K562 (cell line): ENCODE results near the gene ERGIC1. TPM values are rescaled to one million over a fixed set of nuclear protein-coding genes. Genes with fewer than 3 reads are reported as not detected.
A peak's percentile ranks its signal among the peaks of the same experiment; 100 is the strongest.

ENCODE experiments used
- ARID1B ChIP-seq: fragments of 450-650 bp; IDR thresholded peaks from 2 replicates; pipeline ENCODE4 v1.6.1; 2016; ENCODE audit warnings: antibody characterized with exemption, mild to moderate bottlenecking, inconsistent platforms
- ATF7 ChIP-seq: fragments of 450-650 bp; IDR thresholded peaks from 2 replicates; pipeline ENCODE4 v1.7.1; 2014; ENCODE audit warnings: mild to moderate bottlenecking, moderate library complexity
- BHLHE40 ChIP-seq: IDR thresholded peaks from 2 replicates; pipeline ENCODE4 v1.6.1; 2011; ENCODE audit warnings: low read length, improper control_type of control experiment
- BRD9 ChIP-seq: fragments of 450-650 bp; IDR thresholded peaks from 2 replicates; pipeline ENCODE4 v1.6.1; 2018; ENCODE audit warnings: low read depth; ENCODE audit not compliant: partially characterized antibody
- CHD4 ChIP-seq: fragments of 200-600 bp; sonication (generic); IDR thresholded peaks from 3 replicates; pipeline ENCODE4 v1.6.1; 2012; ENCODE audit warnings: low read depth, mild to moderate bottlenecking, mixed read lengths, low read length, inconsistent platforms; ENCODE audit not compliant: insufficient read depth, insufficient replicate concordance, poor library complexity, severe bottlenecking
- CREB1 ChIP-seq, 2 experiments: sonication (generic) in 1 of 2; formaldehyde crosslinking in 1 of 2; IDR thresholded peaks; 2 replicates each; pipeline versions ENCODE4 v1.6.1 to v1.8.0; 2012 to 2022; ENCODE audit warnings: inconsistent platforms in 1 of 2, mild to moderate bottlenecking in 1 of 2, missing genetic modification reagents in 1 of 2, moderate library complexity in 1 of 2
- ESRRA ChIP-seq: fragments of 450-650 bp; IDR thresholded peaks from 2 replicates; pipeline ENCODE4 v1.6.1; 2014; ENCODE audit warnings: low read depth, mild to moderate bottlenecking, moderate library complexity, borderline replicate concordance
- KLF1 ChIP-seq: fragments of 450-650 bp; IDR thresholded peaks from 2 replicates; pipeline ENCODE4 v1.6.1; 2016; ENCODE audit warnings: missing genetic modification characterization, missing compliant biosample characterization
- MAFG ChIP-seq: fragments of 450-650 bp; conservative IDR thresholded peaks from 2 replicates; pipeline ENCODE4 v1.6.1; 2016; ENCODE audit warnings: missing genetic modification characterization, missing compliant biosample characterization
- NEUROD1 ChIP-seq: fragments of 150-350 bp; IDR thresholded peaks from 2 replicates; pipeline ENCODE4 v1.6.1; 2014; ENCODE audit warnings: borderline replicate concordance, low read length, low read depth; ENCODE audit not compliant: partially characterized antibody
- NFE2 ChIP-seq: IDR thresholded peaks from 2 replicates; pipeline ENCODE4 v1.6.1; 2014; ENCODE audit warnings: antibody characterized with exemption, low read depth
- NRF1 ChIP-seq, 2 experiments: fragments of 450-650 bp; IDR thresholded peaks in 1 of 2; conservative IDR thresholded peaks in 1 of 2; 2 replicates each; pipeline ENCODE4 v1.6.1; 2014; ENCODE audit warnings: mild to moderate bottlenecking in 2 of 2
- POLR2A ChIP-seq: fragments of 450-650 bp; conservative IDR thresholded peaks from 2 replicates; pipeline ENCODE4 v1.6.1; 2016
- PTTG1 ChIP-seq: fragments of 450-650 bp; IDR thresholded peaks from 2 replicates; pipeline ENCODE4 v1.6.1; 2016; ENCODE audit warnings: low read depth, mild to moderate bottlenecking, missing genetic modification characterization, missing compliant biosample characterization
- THAP12 ChIP-seq: fragments of 250-450 bp; sonication (Bioruptor Pico); IDR thresholded peaks from 2 replicates; pipeline ENCODE4 v1.9.0; 2021; ENCODE audit warnings: mild to moderate bottlenecking, inconsistent platforms
- U2AF1 ChIP-seq: fragments of 200-400 bp; formaldehyde crosslinking; optimal IDR thresholded peaks from 2 replicates; pipeline ENCODE3; 2017; ENCODE audit warnings: mild to moderate bottlenecking, low read depth, low read length, moderate library complexity
- ZMIZ1 ChIP-seq, 2 experiments: fragments of 150-350 bp in 1 of 2; IDR thresholded peaks; 2 replicates each; pipeline ENCODE4 v1.6.1; 2012 to 2016; ENCODE audit warnings: low read depth in 2 of 2, low read length in 2 of 2, mild to moderate bottlenecking in 1 of 2, moderate library complexity in 1 of 2
- ZNF280B ChIP-seq: fragments of 250-450 bp; sonication (Bioruptor Pico); IDR thresholded peaks from 2 replicates; pipeline ENCODE4 v1.5.1; 2021; ENCODE audit warnings: mild to moderate bottlenecking
- polyA plus RNA-seq, 8 experiments: library from polyadenylated mRNA; depleted of rRNA in 4 of 8; stranded (reverse) in 5 of 8; unstranded in 3 of 8; fragments of >200 nt; fragmentation: Nextera tagmentation in 2 of 8; fragmentation: Illumina TruSeq in 1 of 8; extraction: Ambion mirVana in 2 of 8; extraction: Trizol in 1 of 8; gene quantifications; 2 replicates each; pipeline versions ENCODE4 v1.2.1 to v1.2.3, GENCODE V29; 2011 to 2014; ENCODE audit warnings: inconsistent platforms in 1 of 8, missing spikeins in 1 of 8
- total RNA-seq, 7 experiments: library from RNA; depleted of rRNA in 6 of 7; stranded (reverse); fragments of >200 nt in 6 of 7; fragmentation: Illumina TruSeq in 2 of 7; extraction: Trizol in 2 of 7; gene quantifications; 2 replicates each; pipeline versions ENCODE4 v1.2.1 to v1.2.3, GENCODE V29; 2011 to 2021; ENCODE audit warnings: low replicate concordance in 1 of 7

ERGIC1 gene
- total and polyA plus RNA-seq, 9 of the 15 experiments (the other 6 are each of a cell fraction or from before 2014, with no cell fraction given), result 5.5 to 68.4 (median 36.4) TPM

- TF ChIP-seq NRF1 (conservative IDR thresholded peaks at IDR 0.05 in 1 of 2, IDR thresholded peaks at IDR 0.05 in 1 of 2), result peak; percentile 46 to 49; a peak in 3 of 4 replicates
- peak; percentile 48; the same call in 1 of the 2 replicates for TF ChIP-seq THAP12 (CRISPR knock-in tag)
- TF ChIP-seq ESRRA, result peak; percentile 96
- TF ChIP-seq U2AF1, result no peak
- TF ChIP-seq BHLHE40, result peak; percentile 19; the same call in 1 of the 2 replicates
- no peak for TF ChIP-seq CHD4
- TF ChIP-seq ZMIZ1 (IDR thresholded peaks at IDR 0.05; ENCODE audit: low read depth in 2 of 2, low read length in 2 of 2), result 0 out of 4 replicates have a peak, but pooled peaks of 1 of the 2 experiments have one; percentile 11
- TF ChIP-seq CREB1 (IDR thresholded peaks at IDR 0.05), result peak; percentile 84
- TF ChIP-seq CREB1 (CRISPR knock-in tag; IDR thresholded peaks at IDR 0.05), result peak; percentile 63; the same call in 1 of the 2 replicates
- TF ChIP-seq PTTG1 (tag), result no peak
- TF ChIP-seq ATF7, result peak; percentile 93
- TF ChIP-seq MAFG, result no peak
- TF ChIP-seq NFE2, result peak; percentile 38
- TF ChIP-seq NEUROD1, result peak; percentile 48
- TF ChIP-seq ARID1B, result peak; percentile 65; the same call in 1 of the 2 replicates
- peak; percentile 18 for TF ChIP-seq BRD9
- peak; percentile 74 for TF ChIP-seq POLR2A
- TF ChIP-seq ZNF280B (CRISPR knock-in tag), result no peak
- TF ChIP-seq KLF1 (tag), result peak; percentile 48; the same call in 1 of the 2 replicates
Measured at GRCh38 chr5:172788771-172789686, 45.0 kb upstream of the ERGIC1 start (continued).
